Gastrocnemius medialis (tissue), 4 donors: ENCODE data around the gene BLOC1S6. TPM values are rescaled to one million over a fixed set of nuclear protein-coding genes. Genes with fewer than 3 reads are reported as not detected.

Experiments used
- ATAC-seq, 2 donors: fragments of 150-250 bp; one replicate each; pipeline ENCODE4 v1.9.1; 2016
- DNase-seq, 2 donors: peaks; one replicate each; pipeline ENCODE4 v3.0.0-alpha.2; 2019
- H3K27ac ChIP-seq, 4 donors: fragments of 200-600 bp; sonication (generic); 1 replicate in 1 of 4; 2 replicates in 3 of 4; pipeline ENCODE4 v1.5.1; 2016 to 2018; ENCODE audit warnings: mild to moderate bottlenecking in 2 of 4, moderate library complexity in 1 of 4
- H3K27me3 ChIP-seq, 3 donors: fragments of 200-600 bp; sonication (generic) in 2 of 3; 1 replicate in 1 of 3; 2 replicates in 2 of 3; pipeline versions ENCODE4 v1.5.1 to v1.6.0; 2016 to 2019; ENCODE audit warnings: mild to moderate bottlenecking in 1 of 3, moderate library complexity in 1 of 3
- H3K36me3 ChIP-seq, 2 donors: fragments of 200-600 bp; sonication (generic) in 1 of 2; one replicate each; pipeline ENCODE4 v1.5.1; 2017 to 2018
- H3K4me1 ChIP-seq, 2 donors: fragments of 200-600 bp; sonication (generic) in 1 of 2; one replicate each; pipeline ENCODE4 v1.5.1; 2016 to 2017; ENCODE audit warnings: mild to moderate bottlenecking in 2 of 2
- H3K4me3 ChIP-seq, 4 donors: fragments of 200-600 bp; sonication (generic) in 3 of 4; 1 replicate in 1 of 4; 2 replicates in 3 of 4; pipeline ENCODE4 v1.5.1; 2016 to 2019; ENCODE audit warnings: mild to moderate bottlenecking in 2 of 4
- H3K9me3 ChIP-seq, 3 donors: fragments of 200-600 bp; sonication (generic) in 2 of 3; 1 replicate in 1 of 3; 2 replicates in 2 of 3; pipeline ENCODE4 v1.5.1; 2016 to 2019
- CTCF ChIP-seq, 5 experiments: fragments of 450-650 bp in 3 of 5; fragments of 200-600 bp in 2 of 5; sonication (generic) in 2 of 5; IDR thresholded peaks in 4 of 5; conservative IDR thresholded peaks in 1 of 5; 1 replicate in 4 of 5; 2 replicates in 1 of 5; pipeline ENCODE4 v1.5.1; 2016 to 2019; ENCODE audit warnings: antibody characterized with exemption in 5 of 5, mild to moderate bottlenecking in 3 of 5, moderate library complexity in 3 of 5
- POLR2A ChIP-seq, 2 donors: fragments of 450-650 bp; IDR thresholded peaks; one replicate each; pipeline ENCODE4 v1.6.1; 2017; ENCODE audit warnings: antibody characterized with exemption in 2 of 2, mild to moderate bottlenecking in 2 of 2, moderate library complexity in 2 of 2
- in situ Hi-C, 4 donors: fragments of 200-750 bp; cut with MboI; loops; one replicate each; pipeline versions ENCODE4 v1.15.0 to v1.8.0; 2017; ENCODE audit warnings: low sequenced_read_pairs in 4 of 4
- intact Hi-C: fragments of 100-400 bp; cut with DNase I; formaldehyde crosslinking; loops from one replicate; pipeline ENCODE4 v1.15.1; 2023; ENCODE audit warnings: low total_unique reads
- total RNA-seq, 4 donors: library from RNA; depleted of rRNA; stranded (reverse); fragments of >200 nt; gene quantifications; one replicate each; pipeline versions ENCODE4 v1.1.0 to v1.2.3, GENCODE V29; 2016

Gene BLOC1S6
- total RNA-seq, 4 donors from 2014 or later: 32.9 to 38.2 (median 36.6) TPM

- no peaks in the 10 kb centered on the region for H3K9me3 ChIP-seq
- peak overlapping the region; percentile 95 to 100 (median 97) for H3K27ac ChIP-seq
- TF ChIP-seq POLR2A (IDR thresholded peaks at IDR 0.05): no peak
- TF ChIP-seq CTCF (IDR thresholded peaks at IDR 0.05 in 4 of 5, conservative IDR thresholded peaks at IDR 0.05 in 1 of 5): no peak
- ATAC-seq: peak; percentile 10 to 31
- intact Hi-C loops (loop anchor here (1.0 to 5.0 kb wide), 5 partner anchors 48 to 388 kb away; partner anchors contain the start of genes SLC30A4 and SQOR), in situ Hi-C loops (loop anchor here in 1 of 4 donors (5.0 kb wide), 1 partner anchor 51 kb away; the partner anchor contains the start of gene SQOR)
- H3K36me3 ChIP-seq: no peaks in the 10 kb centered on the region
- H3K4me1 ChIP-seq: peaks cover 33 to 37% of the 10 kb centered on the region in 2 donors
- H3K4me3 ChIP-seq: peak overlapping the region; percentile 87 to 98 (median 92)
- no peaks in the 10 kb centered on the region for H3K27me3 ChIP-seq
- DNase-seq: no peak
Observed at GRCh38 chr15:45586601-45587094, 531 bp upstream of the BLOC1S6 start.

- in situ Hi-C loops: loop anchor here in 1 of 4 donors (5.0 kb wide), 1 partner anchor 49 kb away; the partner anchor contains the start of gene SQOR
- peak overlapping the region; percentile 95 to 100 (median 97) for H3K27ac ChIP-seq
- peak overlapping the region; percentile 87 to 98 (median 92) for H3K4me3 ChIP-seq
- no peaks in the 10 kb centered on the region for H3K27me3 ChIP-seq
- H3K36me3 ChIP-seq: peaks cover 0 to 7% of the 10 kb centered on the region in 2 donors
- ATAC-seq: no peak
- H3K4me1 ChIP-seq: peaks cover 33 to 37% of the 10 kb centered on the region in 2 donors
- no peaks in the 10 kb centered on the region for H3K9me3 ChIP-seq
- intact Hi-C loops: loop anchor here (1.0 to 5.0 kb wide), 5 partner anchors 47 to 389 kb away; partner anchors contain the start of genes SLC30A4 and SQOR
- DNase-seq: no peak
- TF ChIP-seq CTCF (IDR thresholded peaks at IDR 0.05 in 4 of 5, conservative IDR thresholded peaks at IDR 0.05 in 1 of 5) (no peak), POLR2A (IDR thresholded peaks at IDR 0.05) (no peak)
Observed at GRCh38 chr15:45587863-45588170, 638 bp downstream of the BLOC1S6 start.

DNA sequence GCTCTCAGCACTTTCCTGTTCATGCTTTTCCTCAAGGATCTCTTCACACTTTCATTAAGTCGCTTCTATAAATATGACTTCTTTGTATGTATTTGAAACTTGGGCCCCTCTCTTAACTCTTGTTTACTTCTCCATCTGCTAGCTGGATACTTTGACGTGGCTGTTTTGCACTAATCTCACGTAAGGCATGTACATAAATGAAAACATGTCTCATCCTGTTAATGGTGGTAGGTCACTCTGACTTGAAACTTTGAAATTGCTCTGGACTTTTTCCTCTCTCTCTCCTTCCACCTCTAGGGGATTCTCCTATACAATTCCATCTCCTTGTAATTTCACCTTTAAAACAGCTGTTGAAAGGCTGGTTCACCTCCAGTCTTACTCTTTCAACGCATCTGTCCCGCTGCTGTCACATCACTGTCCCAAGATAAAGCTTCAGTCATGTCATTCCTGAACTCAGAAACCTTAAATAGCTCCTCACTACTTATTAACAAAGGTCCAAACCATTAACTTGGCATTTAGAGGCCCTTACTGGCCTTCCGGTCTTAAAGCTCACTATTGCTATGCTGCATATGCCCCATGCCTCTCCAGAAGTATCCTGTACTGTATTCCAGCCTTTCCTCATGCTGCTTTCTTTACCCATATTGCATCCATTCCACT lies 1.2 kb downstream of the BLOC1S6 start:
- intact Hi-C loops: loop anchor here (5.0 kb wide), 1 partner anchor 131 kb away; no protein-coding TSS in a partner anchor
- Histone ChIP-seq H3K4me3 (peak overlapping the region; percentile 87 to 98 (median 92)), H3K27ac (peak overlapping the region; percentile 95 to 100 (median 97)), H3K27me3 (no peaks in the 10 kb centered on the region), H3K4me1 (peaks cover 33 to 37% of the 10 kb centered on the region in 2 donors), H3K36me3 (peaks cover 0 to 9% of the 10 kb centered on the region in 2 donors), H3K9me3 (no peaks in the 10 kb centered on the region)
- in situ Hi-C loops: loop anchor here in 1 of 4 donors (5.0 kb wide), 1 partner anchor 49 kb away; the partner anchor contains the start of gene SQOR
- no peak for ATAC-seq
- no peak for DNase-seq
- TF ChIP-seq POLR2A (IDR thresholded peaks at IDR 0.05) (no peak), CTCF (IDR thresholded peaks at IDR 0.05 in 4 of 5, conservative IDR thresholded peaks at IDR 0.05 in 1 of 5) (no peak)

DNA sequence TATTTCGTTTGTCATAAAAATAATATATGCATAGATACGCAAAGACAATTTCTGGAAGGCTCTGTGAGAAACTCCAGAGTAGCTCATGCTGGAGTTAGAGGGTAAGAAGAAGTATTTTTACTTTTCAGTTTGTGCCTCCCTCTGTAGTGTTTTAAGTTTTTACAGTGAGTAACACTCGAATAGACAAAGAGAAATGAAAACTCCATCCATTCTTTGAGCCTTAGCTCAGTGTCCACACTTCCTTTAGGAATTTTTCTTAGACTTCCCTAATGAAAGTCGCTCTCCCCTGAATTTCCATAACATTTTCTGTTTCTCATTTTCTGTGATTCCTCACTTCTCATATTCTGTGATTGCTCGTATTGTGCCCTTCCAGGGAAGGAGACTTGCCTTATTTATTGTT lies 2.1 kb downstream of the BLOC1S6 start:
- intact Hi-C loops: loop anchor here (5.0 kb wide), 1 partner anchor 132 kb away; no protein-coding TSS in a partner anchor
- in situ Hi-C loops: loop anchor here in 1 of 4 donors (5.0 kb wide), 1 partner anchor 48 kb away; the partner anchor contains the start of gene SQOR

More for the DNA sequence above, 2.1 kb downstream of the BLOC1S6 start:
- Histone ChIP-seq H3K36me3 (peaks cover 0 to 9% of the 10 kb centered on the region in 2 donors), H3K4me3 (peak overlapping the region in 1 of 4 donors; percentile 98), H3K27ac (peak overlapping the region in 1 of 4 donors; percentile 95), H3K4me1 (peaks cover 33 to 37% of the 10 kb centered on the region in 2 donors), H3K27me3 (no peaks in the 10 kb centered on the region), H3K9me3 (no peaks in the 10 kb centered on the region)
- ATAC-seq (no peak), DNase-seq (no peak)
- TF ChIP-seq POLR2A (IDR thresholded peaks at IDR 0.05) (no peak), CTCF (IDR thresholded peaks at IDR 0.05 in 4 of 5, conservative IDR thresholded peaks at IDR 0.05 in 1 of 5) (no peak)
